MCF 10A (cell line): ENCODE results near the gene CCDC57. TPM values are rescaled to one million over a fixed set of nuclear protein-coding genes. Genes with fewer than 3 reads are reported as not detected.
A peak's percentile ranks its signal among the peaks of the same experiment; 100 is the strongest.

Experiments used
- BruUV-seq: library from RNA; stranded (reverse); fragments of 400-500 nt; replicated peaks from 2 replicates; lab custom pipeline; 2021; lab: Mats Ljungman, UMichigan
- CTCF ChIA-PET: fragments of 300-600 bp; sonication (Branson Sonifier 250); formaldehyde crosslinking; extraction: SDS; loops from one replicate; lab custom pipeline; 2021; ENCODE audit warnings: antibody characterized with exemption, inconsistent platforms; lab: Yijun Ruan, JAX
- POLR2A ChIA-PET: fragments of 300-600, 350-650 bp; sonication (Branson Sonifier 250); formaldehyde crosslinking; extraction: SDS; loops from one replicate; lab custom pipeline; 2020; ENCODE audit warnings: antibody characterized with exemption, inconsistent platforms; lab: Yijun Ruan, JAX
- DNase-seq: peaks from one replicate; pipeline ENCODE4 v3.0.0-alpha.2; 2018; ENCODE audit not compliant: unreplicated experiment
- H3K27ac Mint-ChIP-seq: one replicate; pipeline ENCODE4 v1.8.0; 2022; ENCODE audit warnings: mild to moderate bottlenecking, low read depth, mixed read lengths; ENCODE audit not compliant: unreplicated experiment
- H3K27me3 Mint-ChIP-seq: one replicate; pipeline ENCODE4 v1.8.0; 2022; ENCODE audit warnings: mixed read lengths; ENCODE audit not compliant: insufficient read depth, unreplicated experiment
- H3K36me3 Mint-ChIP-seq: one replicate; pipeline ENCODE4 v1.8.0; 2022; ENCODE audit warnings: mild to moderate bottlenecking, moderate library complexity, mixed read lengths; ENCODE audit not compliant: insufficient read depth, unreplicated experiment
- H3K4me1 Mint-ChIP-seq: one replicate; pipeline ENCODE4 v1.8.0; 2022; ENCODE audit warnings: mixed read lengths; ENCODE audit not compliant: insufficient read depth, unreplicated experiment
- H3K4me3 Mint-ChIP-seq: one replicate; pipeline ENCODE4 v1.8.0; 2022; ENCODE audit warnings: mild to moderate bottlenecking, moderate library complexity, mixed read lengths; ENCODE audit not compliant: unreplicated experiment
- H3K9me3 Mint-ChIP-seq: one replicate; pipeline ENCODE4 v1.8.0; 2022; ENCODE audit warnings: mixed read lengths; ENCODE audit not compliant: unreplicated experiment
- CTCF ChIP-seq: fragments of 200-600 bp; IDR thresholded peaks from one replicate; pipeline ENCODE4 v1.8.0; 2022; ENCODE audit warnings: antibody characterized with exemption, mild to moderate bottlenecking; ENCODE audit not compliant: unreplicated experiment
- intact Hi-C: fragments of 100-400 bp; cut with micrococcal nuclease; formaldehyde crosslinking; loops from 2 replicates; pipeline ENCODE4 v1.14.1; 2022
- total RNA-seq: library from RNA; stranded (reverse); gene quantifications from 2 replicates; pipeline ENCODE4 v1.2.3, GENCODE V29; 2022

CCDC57 gene
- total RNA-seq, 1 experiment from 2014 or later = 86.8 TPM

- Mint-ChIP-seq H3K36me3 (peaks cover 38% of the 10 kb centered on the region), H3K27ac (peak overlapping the region; percentile 23), H3K4me3 (no peak overlapping the region), H3K9me3 (no peaks in the 10 kb centered on the region), H3K27me3 (no peaks in the 10 kb centered on the region), H3K4me1 (peaks cover 17% of the 10 kb centered on the region)
- no TSS peak for BruUV-seq
- TF ChIP-seq CTCF = no peak
- CTCF ChIA-PET = no interaction called here
- DNase-seq = no peak
- intact Hi-C loops = no loop called here
- POLR2A ChIA-PET = interaction anchor here (3.9 to 7.0 kb wide), 2 partner anchors 9 to 25 kb away, joined by 19 to 62 read pairs; partner anchors contain the start of gene FASN
These were observed 104.1 kb downstream of the CCDC57 start for GRCh38 chr17:82108496-82108945.

DNA sequence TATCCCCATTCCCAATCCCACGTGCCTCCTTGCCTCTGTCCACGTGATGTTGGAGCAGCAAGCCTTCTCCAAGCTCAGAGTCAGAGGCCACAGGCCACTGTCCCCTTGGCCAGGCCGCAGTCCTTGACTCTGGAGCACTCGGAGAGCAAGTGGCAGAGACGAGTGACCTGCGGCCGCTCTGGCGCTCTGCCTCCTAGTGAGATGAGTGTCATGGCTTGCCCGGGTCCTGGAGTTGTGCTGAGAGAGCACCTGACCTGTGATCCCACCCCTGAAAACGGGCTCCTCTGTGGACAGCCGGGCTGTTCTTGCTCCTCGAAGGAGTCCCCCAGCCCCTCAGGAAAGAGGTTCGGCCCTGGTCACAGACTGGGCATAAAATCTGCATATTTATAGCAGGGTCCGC, 104.6 kb downstream of the CCDC57 start:
- no peak for DNase-seq
- POLR2A ChIA-PET = interaction anchor here (3.9 to 7.0 kb wide), 2 partner anchors 9 to 26 kb away, joined by 19 to 62 read pairs; partner anchors contain the start of gene FASN
- BruUV-seq = no TSS peak
- intact Hi-C loops = no loop called here
- no peak for TF ChIP-seq CTCF
- CTCF ChIA-PET = no interaction called here
- peak overlapping the region; percentile 23 for H3K27ac Mint-ChIP-seq
- no peak overlapping the region for H3K4me3 Mint-ChIP-seq
- H3K4me1 Mint-ChIP-seq = peaks cover 17% of the 10 kb centered on the region
- H3K27me3 Mint-ChIP-seq = no peaks in the 10 kb centered on the region
- no peaks in the 10 kb centered on the region for H3K9me3 Mint-ChIP-seq
- H3K36me3 Mint-ChIP-seq = peaks cover 37% of the 10 kb centered on the region

- CTCF ChIA-PET = interaction anchor here (1.7 kb wide), 1 partner anchor 45 kb away, joined by 10 read pairs; no protein-coding TSS in a partner anchor
These were observed 105.2 kb downstream of the CCDC57 start for GRCh38 chr17:82107341-82107860.

More at GRCh38 chr17:82107341-82107860, 105.2 kb downstream of the CCDC57 start:
- TF ChIP-seq CTCF = no peak
- Mint-ChIP-seq H3K36me3 (peaks cover 31% of the 10 kb centered on the region), H3K4me3 (no peak overlapping the region), H3K27ac (peak overlapping the region; percentile 86), H3K4me1 (peaks cover 17% of the 10 kb centered on the region), H3K9me3 (no peaks in the 10 kb centered on the region), H3K27me3 (no peaks in the 10 kb centered on the region)
- DNase-seq = no peak
- intact Hi-C loops = no loop called here
- BruUV-seq = no TSS peak
- POLR2A ChIA-PET = interaction anchor here (0.6 to 7.0 kb wide), 5 partner anchors 9 to 412 kb away, joined by 3 to 62 read pairs (median 3); partner anchors contain the start of genes FASN and FOXK2
